ENCODE results near the gene EPHA6.
A peak's percentile ranks its signal among the peaks of the same experiment; 100 is the strongest.

The EPHA6 gene

DNA sequence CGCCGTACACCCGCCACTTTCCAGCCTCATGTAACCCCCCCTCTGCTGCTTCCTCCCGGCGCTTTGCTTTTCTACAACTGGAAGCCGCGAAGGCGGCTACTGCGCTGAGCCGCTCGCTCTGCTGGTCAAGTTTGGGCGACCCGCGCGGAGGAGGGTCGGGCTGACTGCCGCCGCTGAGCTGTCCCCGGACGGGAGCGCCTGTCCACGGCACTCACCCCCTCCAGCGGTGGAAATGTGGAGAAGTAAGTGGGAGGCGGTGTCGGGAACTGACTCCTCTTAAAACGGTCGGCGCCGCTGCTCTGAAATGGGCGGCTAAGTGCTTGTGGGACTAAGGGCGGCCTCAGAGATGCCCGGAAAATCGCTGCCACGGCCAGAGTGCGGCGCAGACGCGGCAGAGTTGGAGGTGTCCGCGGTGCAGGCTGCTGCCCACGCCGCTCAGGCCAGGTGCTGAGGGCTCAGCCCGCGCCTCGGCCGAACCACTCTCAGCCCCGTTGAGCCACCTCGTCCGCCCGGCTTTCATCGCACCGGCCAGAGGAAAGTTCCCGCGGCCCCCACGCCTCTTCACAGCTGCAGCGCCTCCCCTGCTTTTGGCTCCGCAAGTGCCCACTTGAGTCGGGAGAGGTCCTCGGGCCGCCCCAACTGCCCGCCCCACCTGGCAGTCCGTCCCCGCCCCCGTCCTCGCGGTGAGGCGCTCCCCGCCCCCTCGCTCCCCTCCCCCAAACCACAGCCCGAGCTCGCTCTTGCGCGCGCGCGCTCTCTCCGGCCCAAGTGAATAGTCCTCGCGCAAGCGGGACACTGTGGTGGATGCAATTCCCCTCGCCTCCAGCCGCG is at the start of gene EPHA6:
EPHA6 (plus strand) TSS at position 775 of the 831 bp plus-strand sequence.
- TF ChIP-seq, protein P1, sequence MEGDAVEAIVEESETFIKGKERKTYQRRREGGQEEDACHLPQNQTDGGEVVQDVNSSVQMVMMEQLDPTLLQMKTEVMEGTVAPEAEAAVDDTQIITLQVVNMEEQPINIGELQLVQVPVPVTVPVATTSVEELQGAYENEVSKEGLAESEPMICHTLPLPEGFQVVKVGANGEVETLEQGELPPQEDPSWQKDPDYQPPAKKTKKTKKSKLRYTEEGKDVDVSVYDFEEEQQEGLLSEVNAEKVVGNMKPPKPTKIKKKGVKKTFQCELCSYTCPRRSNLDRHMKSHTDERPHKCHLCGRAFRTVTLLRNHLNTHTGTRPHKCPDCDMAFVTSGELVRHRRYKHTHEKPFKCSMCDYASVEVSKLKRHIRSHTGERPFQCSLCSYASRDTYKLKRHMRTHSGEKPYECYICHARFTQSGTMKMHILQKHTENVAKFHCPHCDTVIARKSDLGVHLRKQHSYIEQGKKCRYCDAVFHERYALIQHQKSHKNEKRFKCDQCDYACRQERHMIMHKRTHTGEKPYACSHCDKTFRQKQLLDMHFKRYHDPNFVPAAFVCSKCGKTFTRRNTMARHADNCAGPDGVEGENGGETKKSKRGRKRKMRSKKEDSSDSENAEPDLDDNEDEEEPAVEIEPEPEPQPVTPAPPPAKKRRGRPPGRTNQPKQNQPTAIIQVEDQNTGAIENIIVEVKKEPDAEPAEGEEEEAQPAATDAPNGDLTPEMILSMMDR (IDR thresholded peaks at IDR 0.05; ENCODE audit: borderline replicate concordance, insufficient read depth, low read depth, low read length), result no peak
- peak within 1 kb of the TSS; percentile 44 for H3K4me3 ChIP-seq (ENCODE audit: low read depth, low read length)

DNA sequence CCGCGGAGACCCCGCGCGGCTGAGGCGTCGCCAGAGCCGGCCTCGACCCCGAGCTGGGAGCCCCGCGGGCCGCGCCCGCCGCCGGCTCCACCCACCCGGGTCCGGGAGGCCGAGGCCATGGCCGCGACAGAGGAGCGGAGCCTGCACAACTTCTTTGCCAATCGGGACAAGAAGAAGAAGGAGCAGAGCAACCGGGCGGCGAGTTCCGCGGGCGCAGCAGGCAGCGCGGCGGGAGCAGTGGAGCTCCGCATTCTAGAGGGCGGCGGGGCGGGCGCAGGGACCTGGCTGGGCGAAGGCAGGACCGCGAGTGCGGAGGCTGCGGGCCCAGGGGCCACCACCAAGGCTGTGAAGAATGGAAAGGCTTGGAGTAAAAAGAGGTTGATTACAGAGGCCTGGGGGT is 37.6 kb upstream of the EPHA6 start:
- TF ChIP-seq, protein P1 (IDR thresholded peaks at IDR 0.05; ENCODE audit: borderline replicate concordance, insufficient read depth, low read depth, low read length), result no peak
- H3K4me3 ChIP-seq (ENCODE audit: low read depth, low read length), result no peak overlapping the region

DNA sequence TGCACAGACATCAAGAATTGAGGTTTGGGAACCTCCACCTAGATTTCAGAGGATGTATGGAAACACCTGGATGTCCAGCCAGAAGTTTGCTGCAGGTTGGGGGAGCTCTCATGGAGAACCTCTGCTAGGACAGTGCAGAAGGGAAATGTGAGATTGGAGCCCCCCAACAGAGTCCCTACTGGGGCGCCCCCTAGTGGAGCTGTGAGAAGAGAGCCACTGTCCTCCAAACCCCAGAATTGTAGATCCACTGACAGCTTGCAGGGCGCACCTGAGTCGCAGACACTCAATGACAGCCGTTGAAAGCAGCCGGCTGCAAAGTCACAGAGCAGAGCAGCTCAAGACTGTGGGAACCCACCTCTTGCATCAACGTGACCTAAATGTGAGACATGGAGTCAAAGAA is 34.6 kb upstream of the EPHA6 start:
- TF ChIP-seq, protein P1 (IDR thresholded peaks at IDR 0.05; ENCODE audit: borderline replicate concordance, insufficient read depth, low read depth, low read length), result no peak

DNA sequence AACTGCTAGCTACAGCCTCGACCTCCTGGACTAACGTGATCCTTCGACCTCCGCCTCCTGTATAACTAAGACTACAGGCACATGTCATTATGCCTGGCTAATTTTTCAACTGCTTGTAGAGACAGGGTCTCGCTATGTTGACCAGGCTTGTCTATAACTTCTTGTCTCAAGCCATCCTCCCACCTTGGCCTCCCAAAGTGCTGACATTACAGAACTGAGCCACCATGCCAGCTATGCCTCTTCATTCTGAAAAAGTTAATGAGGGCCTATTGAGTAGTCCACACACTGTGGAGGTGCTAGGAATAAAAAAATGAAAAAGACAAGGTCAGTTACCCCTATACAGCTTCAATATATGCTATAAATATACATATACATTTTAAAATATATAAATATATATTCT is 18.3 kb upstream of the EPHA6 start:
- TF ChIP-seq, protein P1 (IDR thresholded peaks at IDR 0.05; ENCODE audit: borderline replicate concordance, insufficient read depth, low read depth, low read length), result no peak
- H3K4me3 ChIP-seq (ENCODE audit: low read depth, low read length), result no peak overlapping the region

More for the DNA sequence above, 34.6 kb upstream of the EPHA6 start:
- no peak overlapping the region for H3K4me3 ChIP-seq (ENCODE audit: low read depth, low read length)

DNA sequence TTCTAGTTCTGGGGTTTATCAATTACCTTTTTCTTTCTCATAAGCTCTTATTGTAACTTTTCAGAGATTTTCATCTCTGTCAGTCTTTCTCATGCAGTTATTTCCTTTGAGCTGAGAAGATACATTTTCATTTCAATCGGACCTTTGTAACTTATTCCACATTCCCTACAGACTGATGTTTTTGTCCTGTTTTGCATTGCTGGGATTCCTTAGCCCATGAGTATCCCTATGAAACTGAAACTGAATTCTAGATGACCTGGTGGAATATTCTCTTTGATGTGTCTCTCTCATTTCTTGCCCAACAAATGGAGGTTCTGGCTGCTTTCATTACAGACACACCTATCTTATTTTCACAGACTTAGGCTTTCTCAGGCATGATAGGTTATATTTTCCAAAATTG is 10.5 kb upstream of the EPHA6 start:
- H3K4me3 ChIP-seq (ENCODE audit: low read depth, low read length), result no peak overlapping the region
- TF ChIP-seq, protein P1 (IDR thresholded peaks at IDR 0.05; ENCODE audit: borderline replicate concordance, insufficient read depth, low read depth, low read length), result no peak

DNA sequence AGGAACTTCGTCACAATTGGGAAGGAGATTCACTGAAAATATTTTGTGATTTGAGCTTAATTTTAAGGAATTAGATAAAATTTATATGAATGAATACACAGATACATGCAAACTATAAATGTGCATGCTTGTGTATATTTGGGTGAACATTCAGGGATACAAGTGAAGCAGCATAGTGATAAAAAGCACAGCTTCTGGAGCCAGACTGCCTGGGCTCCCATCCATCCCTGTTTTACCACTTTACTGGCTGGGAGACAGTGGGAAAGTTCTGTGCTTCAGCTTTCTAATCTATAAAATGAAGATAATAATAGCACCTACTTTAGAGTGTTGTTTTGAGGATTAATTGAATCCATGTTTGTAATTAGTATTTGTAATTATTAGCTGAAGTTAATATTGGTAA is 8.1 kb upstream of the EPHA6 start:
- H3K4me3 ChIP-seq (ENCODE audit: low read depth, low read length), result no peak overlapping the region
- TF ChIP-seq, protein P1 (IDR thresholded peaks at IDR 0.05; ENCODE audit: borderline replicate concordance, insufficient read depth, low read depth, low read length), result no peak

All from GM12875 (cell line).